A549 (cell line): ENCODE measurements around the gene ADARB2. TPM values are rescaled to one million over a fixed set of nuclear protein-coding genes. Genes with fewer than 3 reads are reported as not detected.

Experiments used
- ATAC-seq, 2 experiments: fragments of 200-7000 bp in 1 of 2; fragments of >200 bp in 1 of 2; cut with Nextera tagmentation in 1 of 2; cut with Tn5 transposase in 1 of 2; 3 replicates each; pipeline versions ENCODE4 v1.8.0 to v1.9.1; 2018 to 2020; ENCODE audit warnings: mild to moderate bottlenecking in 1 of 2, moderate library complexity in 1 of 2
- CTCF ChIA-PET: fragments of 300-600 bp; sonication (Branson Sonifier 250); formaldehyde crosslinking; extraction: SDS; loops from one replicate; lab custom pipeline; 2021; ENCODE audit warnings: antibody characterized with exemption, inconsistent platforms; lab: Yijun Ruan, JAX
- POLR2A ChIA-PET: fragments of 350-600 bp; formaldehyde crosslinking; extraction: SDS; loops from one replicate; lab custom pipeline; 2021; ENCODE audit warnings: antibody characterized with exemption, inconsistent platforms; lab: Yijun Ruan, JAX
- DNase-seq, 2 experiments: peaks; one replicate each; pipeline versions ENCODE4 v3.0.0 to v3.0.0-alpha.2; 2011 to 2016; ENCODE audit warnings: low read depth in 1 of 2, low spot score in 1 of 2
- FAIRE-seq: peaks from 2 replicates; lab custom pipeline; 2011; peaks lifted over from hg19 to GRCh38; lab: Jason Lieb, UNC
- H3K27ac ChIP-seq, 2 experiments: fragments of >200 bp; sonication (Bioruptor Twin); formaldehyde crosslinking; 3 replicates each; pipeline ENCODE4 v1.5.1; 2016 to 2017
- H3K4me1 ChIP-seq: fragments of >200 bp; sonication (Bioruptor Twin); formaldehyde crosslinking; 3 replicates; pipeline ENCODE4 v1.6.1; 2016
- H3K4me2 ChIP-seq: fragments of >200 bp; sonication (Bioruptor Twin); formaldehyde crosslinking; 3 replicates; pipeline ENCODE4 v1.6.1; 2016
- H3K4me3 ChIP-seq: fragments of >200 bp; sonication (Bioruptor Twin); formaldehyde crosslinking; 3 replicates; pipeline ENCODE4 v1.5.1; 2016
- H3K9me3 ChIP-seq: fragments of >200 bp; sonication (Bioruptor Twin); formaldehyde crosslinking; 3 replicates; pipeline ENCODE4 v1.6.1; 2016
- BHLHE40 ChIP-seq: IDR thresholded peaks from 2 replicates; pipeline ENCODE4 v1.6.1; 2012; ENCODE audit warnings: low read depth, low read length, inconsistent platforms
- ESRRA ChIP-seq: fragments of 150-350 bp; IDR thresholded peaks from 2 replicates; pipeline ENCODE4 v1.6.1; 2014; ENCODE audit warnings: mild to moderate bottlenecking, low read length, borderline replicate concordance
- FOSB ChIP-seq: fragments of 250-450 bp; sonication (Bioruptor Pico); IDR thresholded peaks from 2 replicates; pipeline ENCODE4 v1.5.0; 2020; ENCODE audit warnings: mild to moderate bottlenecking, moderate library complexity
- FOXS1 ChIP-seq: fragments of 250-450 bp; sonication (Bioruptor Pico); IDR thresholded peaks from 2 replicates; pipeline ENCODE4 v1.5.0; 2020; ENCODE audit warnings: mild to moderate bottlenecking, moderate library complexity
- GATA3 ChIP-seq: IDR thresholded peaks from 2 replicates; pipeline ENCODE4 v1.6.1; 2012; ENCODE audit warnings: borderline replicate concordance
- HOXA7 ChIP-seq: fragments of 250-450 bp; sonication (Bioruptor Pico); IDR thresholded peaks from 2 replicates; pipeline ENCODE4 v1.5.0; 2020; ENCODE audit warnings: mild to moderate bottlenecking, moderate library complexity
- HOXB13 ChIP-seq: fragments of 250-450 bp; sonication (Bioruptor Pico); IDR thresholded peaks from 2 replicates; pipeline ENCODE4 v1.5.0; 2020; ENCODE audit warnings: low read depth, mild to moderate bottlenecking, moderate library complexity
- JUNB ChIP-seq: fragments of >200 bp; sonication (Bioruptor Twin); formaldehyde crosslinking; IDR thresholded peaks from 2 replicates; pipeline ENCODE4 v1.6.1; 2016
- KDM1A ChIP-seq: fragments of 200-600 bp; sonication (generic); IDR thresholded peaks from 2 replicates; pipeline ENCODE4 v1.6.1; 2016; ENCODE audit warnings: low read depth, mild to moderate bottlenecking
- MAZ ChIP-seq: fragments of 150-350 bp; IDR thresholded peaks from 2 replicates; pipeline ENCODE4 v1.6.1; 2014; ENCODE audit warnings: antibody characterized with exemption, low read depth, low read length, borderline replicate concordance
- NPAS2 ChIP-seq: fragments of 250-450 bp; sonication (Bioruptor Pico); IDR thresholded peaks from 2 replicates; pipeline ENCODE4 v1.8.0; 2022; ENCODE audit warnings: mild to moderate bottlenecking, moderate library complexity, borderline replicate concordance
- NR3C1 ChIP-seq: fragments of >200 bp; sonication (Bioruptor Twin); formaldehyde crosslinking; IDR thresholded peaks from 3 replicates; pipeline ENCODE4 v1.6.1; 2017
- POLR2AphosphoS2 ChIP-seq: conservative IDR thresholded peaks from 2 replicates; pipeline ENCODE4 v1.6.1; 2012; ENCODE audit warnings: low read length, improper control_type of control experiment, inconsistent platforms
- RFX5 ChIP-seq: fragments of 450-650 bp; IDR thresholded peaks from 2 replicates; pipeline ENCODE4 v1.7.1; 2014; ENCODE audit warnings: antibody characterized with exemption, mild to moderate bottlenecking, moderate library complexity
- RNF2 ChIP-seq: fragments of 200-600 bp; sonication (generic); IDR thresholded peaks from 2 replicates; pipeline ENCODE4 v1.6.1; 2016; ENCODE audit warnings: low read depth, mild to moderate bottlenecking, antibody characterized with exemption, moderate library complexity, borderline replicate concordance
- SMC3 ChIP-seq: fragments of >200 bp; sonication (Bioruptor Twin); formaldehyde crosslinking; IDR thresholded peaks from 3 replicates; pipeline ENCODE4 v1.6.1; 2018; ENCODE audit warnings: inconsistent platforms
- TFCP2L1 ChIP-seq: fragments of 250-450 bp; sonication (Bioruptor Pico); IDR thresholded peaks from 2 replicates; pipeline ENCODE4 v1.5.0; 2021; ENCODE audit warnings: mild to moderate bottlenecking
- ZNF302 ChIP-seq: fragments of 250-450 bp; sonication (Bioruptor Pico); IDR thresholded peaks from 2 replicates; pipeline ENCODE4 v1.9.0; 2021; ENCODE audit warnings: inconsistent platforms, mild to moderate bottlenecking, moderate library complexity
- WGBS: methylation state at CpG from one replicate; pipeline ENCODE4 v1.1.6; 2017; ENCODE audit errors: missing lambda C conversion rate; 5-methylcytosine and 5-hydroxymethylcytosine counted together
- polyA plus RNA-seq, 4 experiments: library from polyadenylated mRNA; depleted of rRNA in 3 of 4; stranded (reverse); fragments of >200 nt; fragmentation: RNase III in 1 of 4; extraction: RNeasy Plus Mini Kit Qiagen cat#74134 plus additional on column Dnase treatment in 1 of 4; gene quantifications; 2 replicates in 3 of 4; 3 replicates in 1 of 4; pipeline ENCODE4 v1.2.3, GENCODE V29; 2011 to 2017
- TF ChIP-seq, protein P1 (sequence below): fragments of 250-450 bp; sonication (Bioruptor Pico); IDR thresholded peaks from 2 replicates; pipeline ENCODE4 v1.5.0; 2021; ENCODE audit warnings: mild to moderate bottlenecking, moderate library complexity, borderline replicate concordance
- TF ChIP-seq, protein P2 (sequence below): fragments of >200 bp; sonication (Bioruptor Twin); formaldehyde crosslinking; IDR thresholded peaks from 2 replicates; pipeline ENCODE4 v1.6.1; 2016
- TF ChIP-seq, protein P3 (sequence below): fragments of >200 bp; sonication (Bioruptor Twin); formaldehyde crosslinking; IDR thresholded peaks from 3 replicates; pipeline ENCODE4 v1.5.1; 2016

ADARB2 gene
- polyA plus RNA-seq, 2 of the 4 experiments (the other 2 are of a cell fraction) = not detected

DNA sequence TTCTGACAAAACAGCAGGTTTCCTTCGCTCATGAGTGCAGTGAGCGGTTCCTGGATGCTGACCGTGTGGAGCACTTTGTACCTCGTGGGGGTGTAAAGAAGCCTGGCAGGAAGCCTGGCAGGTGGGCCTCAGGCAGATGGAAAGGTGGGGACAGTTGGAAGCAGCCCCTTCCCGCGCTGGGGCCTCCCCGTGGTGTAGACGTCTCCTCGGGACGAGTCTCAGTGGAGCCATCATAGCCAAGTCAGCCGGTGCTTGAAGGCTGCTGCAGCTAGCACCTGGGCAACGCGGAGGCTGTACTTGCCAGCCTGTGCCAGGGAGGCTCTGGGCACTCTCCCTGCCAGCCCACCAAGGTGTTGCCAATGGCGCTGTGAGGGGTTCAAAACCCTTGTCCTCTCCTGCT, 526.7 kb downstream of the ADARB2 start:
- ChIA-PET POLR2A (no interaction called here), CTCF (no interaction called here)
- Histone ChIP-seq H3K9me3 (no peaks in the 10 kb centered on the region), H3K4me2 (no peak overlapping the region), H3K27ac (no peak overlapping the region), H3K4me1 (no peaks in the 10 kb centered on the region), H3K4me3 (no peak overlapping the region)
- 46% methylated on average over 7 of the region's 14 CpGs for WGBS
- DNase-seq (no peak), ATAC-seq (no peak), FAIRE-seq (no peak)
- TF ChIP-seq KDM1A = no peak
- TF ChIP-seq GATA3 = no peak
- TF ChIP-seq NR3C1 = no peak
- no peak for TF ChIP-seq POLR2AphosphoS2
- TF ChIP-seq RNF2 = no peak
- TF ChIP-seq RFX5 = no peak
- TF ChIP-seq, protein P1, sequence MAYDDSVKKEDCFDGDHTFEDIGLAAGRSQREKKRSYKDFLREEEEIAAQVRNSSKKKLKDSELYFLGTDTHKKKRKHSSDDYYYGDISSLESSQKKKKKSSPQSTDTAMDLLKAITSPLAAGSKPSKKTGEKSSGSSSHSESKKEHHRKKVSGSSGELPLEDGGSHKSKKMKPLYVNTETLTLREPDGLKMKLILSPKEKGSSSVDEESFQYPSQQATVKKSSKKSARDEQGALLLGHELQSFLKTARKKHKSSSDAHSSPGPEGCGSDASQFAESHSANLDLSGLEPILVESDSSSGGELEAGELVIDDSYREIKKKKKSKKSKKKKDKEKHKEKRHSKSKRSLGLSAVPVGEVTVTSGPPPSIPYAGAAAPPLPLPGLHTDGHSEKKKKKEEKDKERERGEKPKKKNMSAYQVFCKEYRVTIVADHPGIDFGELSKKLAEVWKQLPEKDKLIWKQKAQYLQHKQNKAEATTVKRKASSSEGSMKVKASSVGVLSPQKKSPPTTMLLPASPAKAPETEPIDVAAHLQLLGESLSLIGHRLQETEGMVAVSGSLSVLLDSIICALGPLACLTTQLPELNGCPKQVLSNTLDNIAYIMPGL (CRISPR knock-in tag) = no peak
- TF ChIP-seq, protein P2, sequence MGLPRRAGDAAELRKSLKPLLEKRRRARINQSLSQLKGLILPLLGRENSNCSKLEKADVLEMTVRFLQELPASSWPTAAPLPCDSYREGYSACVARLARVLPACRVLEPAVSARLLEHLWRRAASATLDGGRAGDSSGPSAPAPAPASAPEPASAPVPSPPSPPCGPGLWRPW = no peak
- TF ChIP-seq ZNF302 (CRISPR knock-in tag) = no peak
- TF ChIP-seq HOXB13 (CRISPR knock-in tag) = no peak
- no peak for TF ChIP-seq NPAS2 (CRISPR knock-in tag)
- TF ChIP-seq HOXA7 (CRISPR knock-in tag) = no peak
- no peak for TF ChIP-seq FOXS1
- no peak for TF ChIP-seq ESRRA
- no peak for TF ChIP-seq SMC3
- no peak for TF ChIP-seq BHLHE40

DNA sequence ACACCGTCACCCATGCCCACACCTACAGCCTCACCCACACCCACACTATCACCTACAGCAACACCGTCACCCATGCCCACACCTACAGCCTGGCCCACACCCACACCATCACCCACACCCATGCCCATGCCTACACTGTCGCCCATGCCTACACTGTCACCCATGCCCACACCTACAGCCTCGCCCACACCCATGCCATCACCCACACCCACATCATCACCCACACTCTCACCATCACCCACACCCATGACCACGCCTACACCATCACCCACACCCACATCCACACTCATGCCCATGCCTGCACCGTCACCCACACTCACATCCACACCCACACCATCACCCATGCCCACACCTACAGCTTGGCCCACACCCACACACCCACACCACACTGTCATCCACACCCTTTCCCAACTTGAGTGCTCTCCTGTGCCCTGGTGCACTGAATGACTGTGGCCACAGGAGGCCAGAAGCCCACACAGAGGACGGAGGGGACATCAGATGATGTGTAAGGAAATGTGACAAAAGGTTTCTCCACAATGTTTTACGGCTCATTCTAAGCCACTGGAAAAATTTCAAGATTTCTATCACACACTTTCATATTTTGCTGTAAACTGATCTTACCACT, 527.9 kb downstream of the ADARB2 start:
- POLR2A ChIA-PET = no interaction called here
- CTCF ChIA-PET = no interaction called here
- no peak overlapping the region for H3K4me3 ChIP-seq
- H3K27ac ChIP-seq = no peak overlapping the region
- 34% methylated on average over 8 of the region's 8 CpGs for WGBS
- no peaks in the 10 kb centered on the region for H3K4me1 ChIP-seq
- no peak for FAIRE-seq
- no peak for DNase-seq
- TF ChIP-seq, protein P3, sequence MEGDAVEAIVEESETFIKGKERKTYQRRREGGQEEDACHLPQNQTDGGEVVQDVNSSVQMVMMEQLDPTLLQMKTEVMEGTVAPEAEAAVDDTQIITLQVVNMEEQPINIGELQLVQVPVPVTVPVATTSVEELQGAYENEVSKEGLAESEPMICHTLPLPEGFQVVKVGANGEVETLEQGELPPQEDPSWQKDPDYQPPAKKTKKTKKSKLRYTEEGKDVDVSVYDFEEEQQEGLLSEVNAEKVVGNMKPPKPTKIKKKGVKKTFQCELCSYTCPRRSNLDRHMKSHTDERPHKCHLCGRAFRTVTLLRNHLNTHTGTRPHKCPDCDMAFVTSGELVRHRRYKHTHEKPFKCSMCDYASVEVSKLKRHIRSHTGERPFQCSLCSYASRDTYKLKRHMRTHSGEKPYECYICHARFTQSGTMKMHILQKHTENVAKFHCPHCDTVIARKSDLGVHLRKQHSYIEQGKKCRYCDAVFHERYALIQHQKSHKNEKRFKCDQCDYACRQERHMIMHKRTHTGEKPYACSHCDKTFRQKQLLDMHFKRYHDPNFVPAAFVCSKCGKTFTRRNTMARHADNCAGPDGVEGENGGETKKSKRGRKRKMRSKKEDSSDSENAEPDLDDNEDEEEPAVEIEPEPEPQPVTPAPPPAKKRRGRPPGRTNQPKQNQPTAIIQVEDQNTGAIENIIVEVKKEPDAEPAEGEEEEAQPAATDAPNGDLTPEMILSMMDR = no peak
- TF ChIP-seq FOSB (CRISPR knock-in tag) (no peak), TFCP2L1 (CRISPR knock-in tag) (no peak), HOXA7 (CRISPR knock-in tag) (no peak), POLR2AphosphoS2 (no peak), MAZ (no peak), BHLHE40 (no peak), JUNB (no peak)
- TF ChIP-seq, protein P2 = no peak
- H3K9me3 ChIP-seq = no peaks in the 10 kb centered on the region
- ATAC-seq = no peak
- H3K4me2 ChIP-seq = no peak overlapping the region
